Stimulated activated CD4-positive, alpha-beta T cell treated with anti-CD3 and anti-CD28 coated beads, Interleukin-12 subunit alpha, Interleukin-12 subunit beta, amount 100 ng/mL, for 24 hours (primary cell): ENCODE results near the gene BIVM.

Source experiments
- DNase-seq, 2 experiments: peaks; one replicate each; pipeline ENCODE4 v3.0.0-alpha.2; 2020; ENCODE audit warnings: low read depth in 2 of 2

The BIVM gene

DNA sequence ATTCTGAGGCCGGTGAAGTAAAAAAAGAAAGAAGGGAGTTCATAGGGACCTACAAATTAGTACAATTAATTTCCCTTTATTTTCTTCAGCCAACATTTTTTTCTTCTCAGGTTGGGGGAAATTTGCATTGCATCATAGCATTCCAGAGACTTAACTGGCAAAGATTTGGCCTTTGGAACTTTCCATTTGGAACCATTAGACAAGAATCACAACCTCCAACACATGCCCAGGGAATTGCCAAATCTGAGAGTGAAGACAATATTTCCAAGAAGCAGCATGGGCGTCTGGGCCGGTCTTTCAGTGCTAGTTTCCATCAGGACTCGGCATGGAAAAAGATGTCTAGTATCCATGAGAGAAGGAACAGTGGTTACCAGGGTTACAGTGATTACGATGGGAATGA, 40.5 kb downstream of the BIVM start:
- DNase-seq: no peak

DNA sequence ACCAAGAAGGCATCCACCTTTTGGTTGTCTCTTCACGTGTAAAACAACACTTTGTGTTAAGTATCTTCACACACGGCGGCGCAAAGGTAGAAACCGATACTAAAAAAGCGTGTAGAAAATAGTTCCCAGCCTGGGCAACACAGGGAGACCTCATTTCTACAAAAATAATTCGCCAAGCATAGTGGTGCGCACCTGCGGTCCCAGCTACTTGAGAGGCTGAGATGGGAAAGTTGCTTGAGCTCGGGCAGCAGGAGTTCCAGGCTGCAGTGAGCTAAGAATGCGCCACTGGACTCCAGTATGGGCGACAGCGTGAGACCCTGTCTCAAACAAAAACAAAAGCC, 46.3 kb downstream of the BIVM start:
- no peak for DNase-seq

DNA sequence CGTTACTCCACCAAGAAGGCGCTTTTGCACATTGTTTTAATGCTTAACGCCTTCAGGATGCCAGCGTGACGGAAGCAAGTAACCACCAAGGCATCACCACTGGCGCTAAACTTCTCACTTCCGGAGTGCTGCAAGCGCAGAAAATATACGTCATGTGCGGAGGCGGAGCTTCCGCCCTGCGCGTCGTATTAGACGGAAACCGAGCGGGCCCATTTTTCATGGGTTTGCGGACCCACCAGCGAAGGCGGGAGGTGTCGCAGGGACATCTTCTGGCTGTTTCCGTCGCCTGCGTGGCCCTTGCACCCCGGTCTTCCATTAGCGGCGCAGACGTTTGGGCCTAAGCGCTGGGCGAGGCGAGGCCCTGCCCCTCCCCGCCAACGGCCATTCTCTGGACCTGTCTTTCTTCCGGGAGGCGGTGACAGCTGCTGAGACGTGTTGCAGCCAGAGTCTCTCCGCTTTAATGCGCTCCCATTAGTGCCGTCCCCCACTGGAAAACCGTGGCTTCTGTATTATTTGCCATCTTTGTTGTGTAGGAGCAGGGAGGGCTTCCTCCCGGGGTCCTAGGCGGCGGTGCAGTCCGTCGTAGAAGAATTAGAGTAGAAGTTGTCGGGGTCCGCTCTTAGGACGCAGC, 46.8 kb downstream of the BIVM start, which contains the start of gene ERCC5:
Gene ERCC5 (plus strand): TSS at position 403 of the 631 bp plus-strand sequence. CDS start 235 bp downstream, outside the sequence.
- peak; percentile 90 to 92 for DNase-seq

DNA sequence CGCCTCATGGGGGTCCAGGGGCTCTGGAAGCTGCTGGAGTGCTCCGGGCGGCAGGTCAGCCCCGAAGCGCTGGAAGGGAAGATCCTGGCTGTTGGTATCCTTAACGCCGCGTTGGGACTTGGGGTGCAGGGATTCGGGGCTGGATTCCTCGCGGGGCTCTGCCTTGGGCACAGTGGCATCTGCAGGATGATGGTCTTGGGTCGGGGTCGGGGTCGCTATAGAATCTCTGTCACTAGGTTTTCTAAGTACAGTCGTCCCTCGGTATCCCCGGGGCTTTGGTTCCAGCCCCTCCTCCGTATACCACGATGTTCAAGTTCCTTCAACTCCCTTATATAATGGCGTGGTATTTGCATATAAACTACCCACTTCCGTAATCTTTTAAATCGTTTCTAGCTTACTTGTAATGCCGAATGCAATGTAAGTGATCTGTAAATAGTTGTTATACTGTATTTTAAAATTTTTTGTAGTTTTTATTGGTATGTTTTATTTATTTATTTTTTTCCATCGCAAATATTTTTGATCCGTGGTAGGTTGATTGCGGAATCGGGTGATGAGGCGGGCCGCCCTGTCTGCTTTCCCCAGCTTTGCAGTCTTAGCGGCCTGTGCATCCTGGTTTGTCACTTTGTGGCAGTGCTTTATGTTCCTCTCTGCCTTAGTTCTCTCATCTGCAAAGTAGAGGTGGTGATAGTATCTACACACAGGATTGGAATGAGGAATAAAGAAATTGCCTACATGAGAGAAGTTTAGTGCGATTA, 47.5 kb downstream of the BIVM start:
- DNase-seq: peak; percentile 7 to 36

DNA sequence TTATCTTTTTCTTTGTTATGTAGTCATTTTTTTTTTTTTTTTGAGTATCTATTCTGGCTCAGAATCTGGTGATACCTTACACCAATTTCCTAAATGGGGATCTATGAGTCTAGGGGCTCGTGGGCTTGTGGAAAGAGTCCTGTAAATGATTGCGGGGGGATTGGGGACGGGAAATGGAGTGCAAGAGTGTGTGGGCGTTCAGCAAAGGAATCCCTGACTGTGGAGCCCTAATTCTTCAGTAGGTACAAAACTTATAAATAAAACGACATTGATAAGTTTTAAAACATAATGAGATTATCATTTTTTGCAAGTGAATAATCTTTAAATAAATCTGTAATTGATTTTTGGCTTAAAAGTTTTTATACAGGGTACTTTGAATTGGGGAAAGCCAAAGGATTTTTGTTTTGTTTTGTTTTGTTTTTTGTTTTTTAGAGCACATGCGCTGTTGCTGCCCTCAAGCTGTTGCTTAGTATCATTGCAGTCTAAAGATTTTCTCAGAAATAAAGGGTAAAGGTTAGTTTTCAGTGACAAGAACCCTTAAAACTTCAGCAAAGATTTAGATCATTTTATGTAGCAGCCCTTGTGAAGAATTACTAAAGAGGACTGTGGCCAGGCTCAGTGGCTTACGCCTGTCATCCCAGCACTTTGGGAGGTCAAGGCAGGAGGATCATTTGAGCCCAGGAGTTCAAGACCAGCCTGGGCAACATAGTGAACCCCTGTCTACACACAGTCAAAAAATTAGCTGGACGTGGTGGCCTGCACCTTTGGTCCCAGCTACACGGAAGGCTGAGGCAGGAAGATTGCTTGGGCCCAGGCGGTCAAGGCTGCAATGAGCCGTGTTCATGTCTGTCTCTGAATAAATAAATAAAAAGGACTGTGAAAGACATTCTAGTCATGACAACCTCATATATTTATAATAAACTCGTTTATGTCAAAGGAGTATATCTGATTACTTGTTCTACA, 48.6 kb downstream of the BIVM start:
- no peak for DNase-seq

DNA sequence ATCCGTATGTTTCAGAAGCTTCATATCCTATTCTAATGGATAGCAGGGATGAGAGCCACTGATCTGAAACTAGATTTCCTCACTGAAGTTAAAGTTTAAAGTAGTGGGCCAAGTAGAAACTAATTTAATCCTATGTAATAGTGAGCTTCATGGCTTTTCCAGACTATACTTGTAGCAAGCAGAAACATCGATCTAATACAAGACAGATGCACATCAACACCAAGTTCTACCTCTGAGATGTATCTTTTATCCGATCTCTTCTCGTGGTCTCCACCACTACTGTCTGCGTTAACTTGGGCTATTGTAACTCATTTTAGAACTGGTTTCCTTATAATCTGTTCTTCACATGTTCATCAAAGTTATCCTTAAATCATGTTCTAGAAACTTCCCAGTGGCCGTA, 50.0 kb downstream of the BIVM start:
- no peak for DNase-seq

DNA sequence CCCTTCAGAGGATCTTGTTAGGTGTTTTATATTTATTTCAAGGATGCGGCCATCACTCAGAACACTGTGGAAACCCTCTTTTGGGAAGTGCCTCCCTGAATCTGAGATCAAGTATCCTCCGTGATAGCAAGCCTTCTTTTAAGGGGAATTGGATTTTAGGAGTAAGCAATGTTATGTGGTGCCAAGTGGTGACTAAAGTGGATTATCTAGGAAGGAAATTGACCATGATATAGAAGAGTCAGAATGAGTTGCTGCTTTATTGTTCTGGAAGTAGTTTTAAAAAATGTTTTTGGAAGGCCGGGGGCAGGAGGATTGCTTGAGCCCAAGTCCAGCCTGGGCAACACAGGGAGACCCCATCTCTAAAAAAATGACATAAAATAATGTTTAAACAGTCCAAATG, 53.6 kb downstream of the BIVM start:
- DNase-seq: no peak

DNA sequence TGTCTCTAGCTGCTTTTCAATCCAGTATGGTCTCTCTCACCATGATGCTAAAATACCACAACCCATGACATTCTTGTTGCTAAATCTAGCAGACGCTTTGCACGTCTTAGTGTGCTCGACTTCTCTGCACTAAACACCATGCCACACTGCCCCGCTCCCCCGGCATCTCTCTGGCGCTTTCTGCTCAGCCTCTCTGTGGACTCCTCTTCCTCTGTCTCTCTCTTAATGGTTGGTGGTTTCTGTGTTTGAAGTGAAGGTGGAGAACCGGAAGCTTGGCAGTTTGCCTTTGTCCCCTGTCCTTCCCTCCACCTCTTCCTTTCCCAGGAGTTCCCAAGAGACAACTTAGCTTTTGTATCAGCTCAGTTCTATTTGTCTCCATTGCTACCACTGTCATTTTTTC, 55.8 kb downstream of the BIVM start:
- DNase-seq: no peak

DNA sequence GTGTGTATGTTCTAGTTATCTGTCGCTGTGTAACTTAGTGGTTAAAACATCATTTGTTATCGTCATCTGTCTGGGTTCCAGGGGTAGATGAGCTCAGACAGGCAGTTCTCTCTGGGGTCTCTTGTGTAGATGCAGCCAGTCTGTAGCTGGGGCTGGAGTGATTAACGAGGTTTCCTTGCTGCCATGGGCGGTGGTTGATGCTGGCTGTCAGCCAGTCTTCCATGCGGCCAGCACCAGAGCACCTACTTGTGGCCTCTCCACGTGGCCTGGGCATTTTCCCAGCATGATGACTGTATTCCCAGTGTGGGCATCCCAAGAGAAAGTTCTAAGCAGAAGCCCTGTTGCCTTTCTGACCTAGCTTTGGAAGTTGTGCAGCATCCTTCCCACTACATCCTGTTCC, 57.6 kb downstream of the BIVM start:
- no peak for DNase-seq

DNA sequence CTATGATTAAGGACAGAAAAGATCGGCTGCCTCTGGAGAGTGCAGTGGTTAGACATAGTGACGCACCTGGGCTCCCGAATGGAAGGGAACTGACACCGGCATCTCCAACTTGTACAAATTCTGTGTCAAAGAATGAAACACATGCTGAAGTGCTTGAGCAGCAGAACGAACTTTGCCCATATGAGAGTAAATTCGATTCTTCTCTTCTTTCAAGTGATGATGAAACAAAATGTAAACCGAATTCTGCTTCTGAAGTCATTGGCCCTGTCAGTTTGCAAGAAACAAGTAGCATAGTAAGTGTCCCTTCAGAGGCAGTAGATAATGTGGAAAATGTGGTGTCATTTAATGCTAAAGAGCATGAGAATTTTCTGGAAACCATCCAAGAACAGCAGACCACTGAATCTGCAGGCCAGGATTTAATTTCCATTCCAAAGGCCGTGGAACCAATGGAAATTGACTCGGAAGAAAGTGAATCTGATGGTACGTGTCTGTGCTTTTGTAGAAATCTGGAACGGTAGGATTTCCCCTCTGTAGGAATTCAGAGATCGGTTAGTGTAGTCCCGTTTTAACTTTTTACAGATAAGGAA, 63.8 kb downstream of the BIVM start:
- no peak for DNase-seq

DNA sequence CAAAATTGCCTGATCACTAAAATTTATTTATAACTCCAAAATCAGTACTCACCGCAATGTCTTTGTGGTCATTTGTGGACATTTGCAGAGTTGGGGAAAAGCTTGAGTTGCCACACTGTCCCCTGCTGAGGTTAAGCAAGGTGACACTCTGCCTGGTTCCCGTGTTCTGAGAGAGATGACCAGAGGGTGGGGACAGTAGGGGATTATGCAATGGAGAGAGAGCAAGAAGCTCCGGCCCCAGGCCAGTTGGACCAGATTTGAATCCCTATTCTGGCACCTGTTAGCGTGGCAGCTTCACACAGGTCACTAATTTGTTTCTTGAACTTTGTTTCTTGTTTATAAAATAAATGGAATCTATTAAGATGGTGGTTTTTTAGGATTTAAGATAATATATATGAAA, 64.7 kb downstream of the BIVM start:
- no peak for DNase-seq

DNA sequence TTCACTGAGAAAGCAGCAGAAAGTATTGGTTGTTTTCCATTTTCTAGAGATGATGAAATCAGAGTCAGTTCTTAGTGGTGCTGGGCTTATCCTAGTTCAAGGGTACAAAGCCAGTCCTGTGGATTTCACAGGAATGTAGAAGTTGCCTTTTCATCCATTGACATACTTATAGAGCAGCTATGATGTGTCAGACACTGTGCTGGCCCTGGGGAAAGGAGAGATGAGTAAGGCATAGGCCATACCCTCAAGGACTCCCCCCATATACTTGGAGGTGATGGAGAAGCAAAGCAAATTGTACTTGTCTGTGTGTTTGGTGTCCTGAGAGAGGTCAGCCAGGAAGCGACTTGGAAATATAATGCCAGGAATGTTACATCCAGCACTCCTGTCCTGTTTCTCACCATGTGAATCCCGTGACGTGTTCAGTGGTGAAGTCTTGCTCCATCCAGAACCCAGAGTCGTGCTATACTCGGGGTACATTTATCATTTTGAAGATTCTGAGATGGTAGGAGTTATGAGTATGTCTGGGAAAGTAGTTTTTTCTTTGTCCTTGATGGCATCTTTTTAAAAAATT, 69.5 kb downstream of the BIVM start:
- DNase-seq: no peak

DNA sequence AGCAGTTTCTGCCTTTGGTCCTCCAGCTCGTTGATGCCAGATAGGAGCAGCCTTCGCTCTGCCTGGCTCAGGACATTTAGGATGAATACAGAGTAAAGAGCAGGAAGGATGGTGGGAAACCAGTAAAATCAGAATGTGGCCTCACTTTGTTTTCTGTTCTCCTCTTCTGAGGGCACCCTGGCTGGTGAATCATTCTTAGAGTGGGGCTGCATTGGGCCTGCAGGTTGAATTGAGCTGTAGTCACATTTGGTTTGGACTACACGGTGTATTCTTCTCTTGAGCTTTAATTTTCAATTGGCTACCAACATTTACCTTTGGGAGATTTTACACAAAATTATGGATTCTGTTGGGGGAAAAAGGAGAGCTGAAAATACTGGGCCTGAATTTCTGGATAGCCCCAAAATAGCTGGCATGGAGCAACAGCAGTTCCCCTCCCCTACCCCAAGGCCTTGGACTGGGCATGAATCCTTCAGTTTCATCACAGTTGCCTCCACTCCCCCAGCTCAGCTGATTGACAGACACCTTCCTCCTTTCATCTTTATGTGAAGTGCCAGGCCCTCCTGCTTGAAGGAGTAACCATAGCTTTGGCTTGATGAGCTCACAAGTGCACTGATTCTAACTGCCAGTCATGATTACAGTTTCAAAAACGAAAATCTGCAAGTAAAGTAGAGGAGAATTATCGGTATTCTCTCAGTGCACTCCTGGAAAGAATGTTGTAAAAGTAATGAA, 71.2 kb downstream of the BIVM start:
- DNase-seq: no peak

DNA sequence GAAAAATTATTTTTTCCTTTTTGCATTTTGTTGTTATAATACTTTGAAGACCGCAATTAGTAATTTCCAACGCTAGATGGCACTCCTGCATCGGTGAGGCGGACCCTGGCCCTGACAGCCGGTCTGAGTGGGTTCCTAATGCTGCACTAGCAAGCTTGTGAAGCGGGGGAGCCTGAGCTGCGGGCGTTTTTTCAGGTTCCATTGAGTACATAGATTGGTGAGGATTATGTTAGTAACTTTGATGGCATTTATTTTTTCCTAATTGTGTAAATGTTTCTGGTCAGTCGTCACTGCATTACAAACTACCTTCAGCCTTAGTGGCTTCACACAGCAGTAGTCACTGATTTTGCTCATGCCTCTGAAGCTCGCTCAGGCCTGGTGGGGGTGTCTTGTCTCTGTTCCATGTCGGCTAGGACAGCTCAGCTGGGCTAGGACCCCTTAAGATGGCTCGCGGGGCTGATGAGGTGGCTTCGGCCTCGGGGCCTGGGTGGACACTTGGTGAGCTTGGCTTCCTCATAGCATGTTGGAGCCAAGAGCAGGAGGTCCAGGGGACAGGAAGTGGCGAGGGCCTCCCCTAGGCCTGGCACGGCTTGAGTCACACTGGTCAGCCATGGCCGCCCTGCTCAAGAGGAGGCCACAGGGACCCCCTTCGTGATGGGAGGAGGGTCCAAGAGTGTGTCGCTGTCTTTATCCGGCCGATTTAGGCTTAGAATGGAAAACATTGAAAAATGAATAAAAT, 71.9 kb downstream of the BIVM start:
- DNase-seq: peak; percentile 16 to 34

DNA sequence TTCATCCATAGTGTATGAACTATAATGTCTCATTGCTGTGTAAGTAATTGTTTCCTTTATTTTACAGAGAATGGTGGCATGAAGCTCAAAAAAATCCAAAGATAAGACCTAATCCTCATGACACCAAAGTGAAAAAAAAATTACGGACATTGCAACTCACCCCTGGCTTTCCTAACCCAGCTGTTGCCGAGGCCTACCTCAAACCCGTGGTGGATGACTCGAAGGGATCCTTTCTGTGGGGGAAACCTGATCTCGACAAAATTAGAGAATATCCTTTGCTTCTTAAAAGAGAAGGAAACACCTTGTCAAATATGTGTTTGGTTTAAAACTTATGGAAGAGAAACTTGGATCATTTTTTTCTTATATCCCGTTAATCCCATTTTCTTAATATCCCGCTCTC, 73.2 kb downstream of the BIVM start:
- no peak for DNase-seq

DNA sequence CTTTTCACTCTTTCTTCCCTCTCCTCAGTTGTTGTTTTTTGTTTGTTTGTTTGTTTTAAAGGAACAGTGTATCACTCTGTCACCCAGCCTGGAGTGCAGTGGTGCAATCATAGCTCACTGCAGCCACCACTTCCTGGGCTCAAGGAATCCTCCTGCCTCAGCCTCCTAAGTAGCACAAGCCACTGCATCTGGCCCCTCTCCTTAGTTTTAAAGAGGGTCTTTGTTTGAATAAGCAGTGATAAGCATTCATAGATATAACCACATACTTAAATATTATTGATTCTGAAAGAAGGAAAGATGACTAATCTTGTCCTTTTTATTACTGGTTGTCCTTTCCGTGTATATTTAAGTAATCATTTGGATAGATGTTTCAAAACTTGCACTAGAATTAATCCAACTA, 73.6 kb downstream of the BIVM start:
- no peak for DNase-seq

DNA sequence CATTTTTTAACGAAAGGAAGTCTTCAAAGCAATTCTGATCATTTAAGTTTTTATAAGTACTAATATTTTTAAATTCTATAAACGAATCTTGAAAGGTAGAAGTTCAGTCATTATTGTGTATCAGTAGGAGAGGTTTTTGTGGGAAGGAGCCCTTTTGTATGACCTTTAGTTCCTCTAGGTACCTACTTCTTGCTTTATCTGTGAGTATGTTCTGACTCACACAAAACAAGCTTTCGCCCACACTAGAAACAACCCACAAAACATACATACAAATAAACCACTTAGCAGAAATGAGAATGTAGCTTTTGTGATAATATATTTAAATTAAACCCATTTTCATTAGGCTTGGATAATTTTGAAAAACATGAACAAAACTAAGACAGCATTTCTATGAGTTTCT, 74.7 kb downstream of the BIVM start:
- no peak for DNase-seq

DNA sequence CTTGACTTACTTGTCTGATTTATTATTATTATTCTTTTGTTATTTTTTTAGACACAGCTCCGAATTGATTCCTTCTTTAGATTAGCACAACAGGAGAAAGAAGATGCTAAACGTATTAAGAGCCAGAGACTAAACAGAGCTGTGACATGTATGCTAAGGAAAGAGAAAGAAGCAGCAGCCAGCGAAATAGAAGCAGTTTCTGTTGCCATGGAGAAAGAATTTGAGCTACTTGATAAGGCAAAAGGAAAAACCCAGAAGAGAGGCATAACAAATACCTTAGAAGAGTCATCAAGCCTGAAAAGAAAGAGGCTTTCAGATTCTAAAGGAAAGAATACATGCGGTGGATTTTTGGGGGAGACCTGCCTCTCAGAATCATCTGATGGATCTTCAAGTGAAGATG, 76.3 kb downstream of the BIVM start:
- no peak for DNase-seq

DNA sequence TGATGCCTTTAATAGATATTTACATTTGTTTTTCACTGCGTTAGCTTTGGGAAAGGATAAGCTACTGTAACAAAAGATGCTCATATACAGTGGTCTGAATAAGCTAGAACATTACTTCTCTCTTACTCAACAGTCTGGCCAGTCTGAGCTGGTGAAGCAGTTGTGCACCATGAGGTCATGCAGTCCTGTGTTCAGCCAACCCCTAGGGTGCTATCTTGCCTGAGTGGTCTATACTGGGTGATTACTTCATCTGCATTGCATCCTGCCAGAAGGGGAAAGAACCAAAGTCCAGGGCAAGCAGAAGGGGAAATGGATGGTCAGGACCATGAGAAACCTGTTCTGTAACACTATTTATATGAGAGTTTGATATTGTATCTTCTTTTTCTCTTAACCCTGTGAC, 78.4 kb downstream of the BIVM start:
- DNase-seq: no peak

DNA sequence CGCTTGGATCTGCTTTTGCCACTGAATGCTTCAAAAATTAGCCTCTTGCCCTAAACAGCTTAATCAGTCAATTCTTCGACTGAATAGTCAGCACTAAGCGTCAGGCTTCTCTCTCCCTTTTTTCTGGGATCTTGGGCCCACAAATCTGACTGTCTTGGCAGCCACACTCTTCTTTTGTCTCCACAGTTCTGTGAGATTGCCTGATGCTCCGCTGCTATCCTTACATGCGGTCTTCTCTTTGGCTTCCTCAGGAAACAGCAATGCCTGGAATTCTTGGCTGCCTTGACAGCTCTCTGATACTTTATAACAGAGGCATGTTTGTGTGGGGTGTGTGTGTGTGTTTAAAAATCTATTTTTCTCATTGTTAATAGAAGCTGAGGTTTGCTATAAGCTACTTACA, 79.6 kb downstream of the BIVM start:
- DNase-seq: no peak
